Measurements from ENCODE around the gene FREY1. TPM values are rescaled to one million over a fixed set of nuclear protein-coding genes. Genes with fewer than 3 reads are reported as not detected.
A peak's percentile ranks its signal among the peaks of the same experiment; 100 is the strongest.

The FREY1 gene
- total and polyA plus RNA-seq, 2 experiments from 2014 or later: 2.1 TPM; not detected in 1

DNA sequence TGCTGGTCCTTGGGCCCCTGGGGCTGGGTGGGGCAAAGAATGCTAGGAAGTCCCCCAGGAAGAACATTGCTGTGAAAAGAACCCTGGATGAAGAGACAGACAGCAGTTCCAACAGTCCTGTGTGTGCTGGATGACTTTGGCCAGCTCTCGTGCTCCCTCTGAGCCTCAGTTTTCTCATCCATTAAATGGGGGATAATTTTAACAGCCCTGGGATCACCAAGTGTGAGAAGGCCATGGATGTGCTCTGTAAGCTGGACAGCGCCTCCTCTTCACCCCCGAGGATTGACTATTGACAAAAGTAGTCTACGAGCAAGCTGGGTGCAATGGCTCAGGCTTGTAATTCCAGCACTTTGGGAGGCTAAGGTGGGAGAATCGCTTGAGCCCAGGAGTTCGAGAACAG lies 17.9 kb upstream of the FREY1 start:
- H3K36me3 ChIP-seq: no peaks in the 10 kb centered on the region
- TF ChIP-seq, protein P1, sequence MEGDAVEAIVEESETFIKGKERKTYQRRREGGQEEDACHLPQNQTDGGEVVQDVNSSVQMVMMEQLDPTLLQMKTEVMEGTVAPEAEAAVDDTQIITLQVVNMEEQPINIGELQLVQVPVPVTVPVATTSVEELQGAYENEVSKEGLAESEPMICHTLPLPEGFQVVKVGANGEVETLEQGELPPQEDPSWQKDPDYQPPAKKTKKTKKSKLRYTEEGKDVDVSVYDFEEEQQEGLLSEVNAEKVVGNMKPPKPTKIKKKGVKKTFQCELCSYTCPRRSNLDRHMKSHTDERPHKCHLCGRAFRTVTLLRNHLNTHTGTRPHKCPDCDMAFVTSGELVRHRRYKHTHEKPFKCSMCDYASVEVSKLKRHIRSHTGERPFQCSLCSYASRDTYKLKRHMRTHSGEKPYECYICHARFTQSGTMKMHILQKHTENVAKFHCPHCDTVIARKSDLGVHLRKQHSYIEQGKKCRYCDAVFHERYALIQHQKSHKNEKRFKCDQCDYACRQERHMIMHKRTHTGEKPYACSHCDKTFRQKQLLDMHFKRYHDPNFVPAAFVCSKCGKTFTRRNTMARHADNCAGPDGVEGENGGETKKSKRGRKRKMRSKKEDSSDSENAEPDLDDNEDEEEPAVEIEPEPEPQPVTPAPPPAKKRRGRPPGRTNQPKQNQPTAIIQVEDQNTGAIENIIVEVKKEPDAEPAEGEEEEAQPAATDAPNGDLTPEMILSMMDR (IDR thresholded peaks at IDR 0.05; ENCODE audit: low read depth, low read length): no peak
- no peaks in the 10 kb centered on the region for H3K4me1 ChIP-seq (ENCODE audit: low read depth)
- no peaks in the 10 kb centered on the region for H3K9me3 ChIP-seq (ENCODE audit: low read depth)
- H3K27ac ChIP-seq: no peak overlapping the region
- no peak overlapping the region for H3K4me3 ChIP-seq
- DNase-seq (ENCODE audit: low read depth in 1 of 2, low spot score in 1 of 2): no peak
- H3K27me3 ChIP-seq: peaks cover 45% of the 10 kb centered on the region

DNA sequence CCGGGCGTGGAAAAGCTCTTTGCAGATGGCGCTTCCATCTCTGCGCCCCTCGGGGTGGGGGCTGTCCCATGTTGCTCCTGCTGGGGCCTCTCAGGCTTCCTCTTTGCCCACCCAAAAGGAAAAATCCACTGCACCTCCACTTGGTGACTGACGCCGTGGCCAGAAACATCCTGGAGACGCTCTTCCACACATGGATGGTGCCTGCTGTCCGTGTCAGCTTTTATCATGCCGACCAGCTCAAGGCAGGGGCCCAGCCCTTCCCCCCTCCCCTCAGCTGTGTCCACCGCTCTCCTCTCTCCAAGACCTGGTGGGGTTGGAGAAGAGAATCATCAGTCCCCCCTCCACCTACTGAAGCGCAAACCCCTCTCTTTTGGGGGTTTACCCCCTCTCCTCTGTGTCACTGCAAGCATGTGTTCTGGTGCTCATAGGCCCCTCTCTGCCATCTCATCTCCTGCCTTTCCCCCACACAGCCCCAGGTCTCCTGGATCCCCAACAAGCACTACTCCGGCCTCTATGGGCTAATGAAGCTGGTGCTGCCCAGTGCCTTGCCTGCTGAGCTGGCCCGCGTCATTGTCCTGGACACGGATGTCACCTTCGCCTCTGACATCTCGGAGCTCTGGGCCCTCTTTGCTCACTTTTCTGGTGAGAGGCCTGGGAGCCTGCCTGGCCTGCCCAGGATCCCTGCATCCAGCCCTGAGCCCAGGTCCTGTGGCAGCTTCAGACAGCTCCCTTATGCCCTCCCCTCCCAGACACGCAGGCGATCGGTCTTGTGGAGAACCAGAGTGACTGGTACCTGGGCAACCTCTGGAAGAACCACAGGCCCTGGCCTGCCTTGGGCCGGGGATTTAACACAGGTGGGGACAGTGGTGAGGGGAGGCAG lies 17.2 kb upstream of the FREY1 start:
- no peak for DNase-seq (ENCODE audit: low read depth in 1 of 2, low spot score in 1 of 2)
- H3K27me3 ChIP-seq: peaks cover 45% of the 10 kb centered on the region
- H3K4me3 ChIP-seq: no peak overlapping the region

DNA sequence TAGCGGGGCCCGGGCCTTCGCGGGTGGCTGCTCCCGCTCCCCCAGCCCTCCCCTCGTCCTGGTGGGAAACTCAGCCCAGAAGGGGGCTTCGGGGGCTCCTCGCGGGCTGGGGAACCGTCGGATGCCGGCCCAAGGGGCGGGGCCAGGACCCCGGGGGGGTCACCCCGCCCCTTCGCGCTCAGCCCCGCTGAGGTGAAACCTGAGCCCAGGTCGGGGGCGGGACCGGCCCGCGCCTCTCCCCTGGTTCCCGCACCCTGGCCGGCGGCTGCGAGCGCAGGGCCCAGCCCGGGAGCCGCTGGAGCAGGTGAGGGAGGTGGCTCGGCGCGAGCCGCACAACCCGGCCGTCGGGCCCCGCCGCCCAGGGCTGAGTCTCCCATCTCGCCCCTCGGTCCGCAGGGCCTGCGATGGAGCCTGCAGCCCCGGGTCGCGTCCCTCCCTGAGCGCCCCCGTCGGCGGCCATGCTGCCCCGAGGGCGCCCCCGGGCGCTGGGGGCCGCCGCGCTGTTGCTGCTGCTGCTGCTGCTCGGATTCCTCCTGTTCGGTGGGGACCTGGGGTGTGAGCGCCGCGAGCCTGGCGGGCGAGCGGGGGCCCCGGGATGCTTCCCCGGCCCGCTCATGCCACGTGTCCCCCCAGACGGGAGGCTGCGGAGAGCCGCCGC lies 15.5 kb upstream of the FREY1 start, which contains the start of gene LARGE2:
LARGE2 (plus strand) TSS at position 232 of the 658 bp plus-strand sequence; CDS start at position 459, 227 bp downstream.
- H3K36me3 ChIP-seq: no peaks in the 10 kb centered on the region
- peak in 1 of 2 donors; percentile 72 for DNase-seq (ENCODE audit: low read depth in 1 of 2, low spot score in 1 of 2)

More for the DNA sequence above, 17.2 kb upstream of the FREY1 start:
- H3K36me3 ChIP-seq: no peaks in the 10 kb centered on the region
- no peaks in the 10 kb centered on the region for H3K4me1 ChIP-seq (ENCODE audit: low read depth)
- H3K9me3 ChIP-seq (ENCODE audit: low read depth): no peaks in the 10 kb centered on the region
- H3K27ac ChIP-seq: no peak overlapping the region
- TF ChIP-seq, protein P1 (IDR thresholded peaks at IDR 0.05; ENCODE audit: low read depth, low read length): no peak

DNA sequence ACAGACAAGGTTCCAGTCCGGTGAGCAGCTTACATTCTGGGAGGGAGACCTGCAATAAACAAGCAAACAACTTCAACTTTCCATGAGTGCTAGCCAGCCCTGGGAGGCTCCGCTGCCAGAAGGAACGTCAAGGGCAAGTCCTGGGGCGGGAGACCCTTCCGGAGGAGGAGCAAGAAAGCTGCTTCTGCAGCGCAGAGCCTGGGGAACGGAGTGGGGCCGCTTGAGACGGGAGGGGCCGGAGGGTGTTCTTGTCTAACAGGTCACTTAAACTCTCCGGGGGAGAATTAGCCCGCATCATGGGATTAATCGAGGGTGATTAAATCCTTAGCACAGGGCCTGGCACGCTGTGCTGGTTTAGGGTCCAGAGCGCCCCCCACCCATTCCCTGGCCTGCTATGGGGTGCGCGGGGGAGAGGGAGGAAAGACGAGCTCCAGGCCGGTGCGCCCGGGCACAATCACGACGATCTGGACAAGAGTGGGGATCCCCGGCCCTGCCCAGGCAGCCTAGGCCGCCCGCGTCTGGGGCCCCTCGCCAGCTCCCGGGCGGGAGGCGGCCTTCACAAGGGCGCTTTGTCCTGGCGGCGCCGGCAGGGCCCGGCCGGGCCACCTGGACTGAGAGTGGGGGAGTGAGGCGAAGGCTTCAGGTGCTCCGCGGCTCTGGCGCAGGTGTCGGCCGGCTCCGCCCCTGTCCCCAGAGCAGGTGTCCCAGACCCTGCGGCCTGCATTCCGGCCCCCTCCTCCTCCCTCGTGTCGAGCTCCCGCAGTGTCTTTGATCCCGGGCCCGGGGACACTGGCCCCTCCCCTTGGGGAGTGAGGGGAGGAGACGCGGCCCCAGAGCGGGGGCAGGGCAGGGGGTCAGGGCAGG lies 14.7 kb upstream of the FREY1 start:
- Histone ChIP-seq H3K27ac (no peak overlapping the region), H3K27me3 (peaks cover 45% of the 10 kb centered on the region), H3K36me3 (no peaks in the 10 kb centered on the region), H3K4me1 (ENCODE audit: low read depth) (no peaks in the 10 kb centered on the region), H3K9me3 (ENCODE audit: low read depth) (no peaks in the 10 kb centered on the region), H3K4me3 (peak overlapping the region; percentile 38)
- DNase-seq (ENCODE audit: low read depth in 1 of 2, low spot score in 1 of 2): peak in 1 of 2 donors; percentile 55
- TF ChIP-seq, protein P1 (IDR thresholded peaks at IDR 0.05; ENCODE audit: low read depth, low read length): no peak

More for the DNA sequence above, 15.5 kb upstream of the FREY1 start, which contains the start of gene LARGE2:
- Histone ChIP-seq H3K4me1 (ENCODE audit: low read depth) (no peaks in the 10 kb centered on the region), H3K27ac (no peak within 1 kb of the TSS), H3K4me3 (peak within 1 kb of the TSS; percentile 38), H3K9me3 (ENCODE audit: low read depth) (no peaks in the 10 kb centered on the region), H3K27me3 (peaks cover 45% of the 10 kb centered on the region)
- TF ChIP-seq, protein P1 (IDR thresholded peaks at IDR 0.05; ENCODE audit: low read depth, low read length): no peak
